OCI-LY7 (cell line): ENCODE data around the gene MS4A6E.

ENCODE experiments used
- CTCF ChIP-seq: fragments of 200-600 bp; sonication (generic); conservative IDR thresholded peaks from 2 replicates; pipeline ENCODE4 v1.5.1; 2014; ENCODE audit warnings: mild to moderate bottlenecking, antibody characterized with exemption, low read length, moderate library complexity, mixed read lengths
- EZH2phosphoT487 ChIP-seq: fragments of 200-600 bp; sonication (generic); IDR thresholded peaks from 2 replicates; pipeline ENCODE4 v1.6.1; 2018; ENCODE audit warnings: low read depth, borderline replicate concordance, mild to moderate bottlenecking, mixed run types, antibody characterized with exemption, low read length, moderate library complexity, mixed read lengths

- TF ChIP-seq EZH2phosphoT487 (no peak), CTCF (no peak)
Observed at GRCh38 chr11:60376601-60377000, 49.5 kb downstream of the MS4A6E start.
